NCI-H1417 treated with DMSO at 0.1 percent for 48 hours (cell line): ENCODE data around the gene RNF112.
"Not testable (repeated sequence)": the region's sequence is repeated elsewhere in the genome, so short reads cannot be mapped to it uniquely, and the experiment has no call there.

ENCODE experiments used
- DNase-seq: peaks from one replicate; lab custom pipeline; 2025; lab: John Stamatoyannopoulos, UW

The RNF112 gene

GRCh38 chr17:19448341-19449268, 37.6 kb downstream of the RNF112 start:
- no peak for DNase-seq

GRCh38 chr17:19449656-19450055, 38.6 kb downstream of the RNF112 start:
- DNase-seq: no peak

GRCh38 chr17:19453296-19453695, 42.3 kb downstream of the RNF112 start:
- no peak for DNase-seq

GRCh38 chr17:19454074-19454473, 43.0 kb downstream of the RNF112 start:
- no peak for DNase-seq

GRCh38 chr17:19456016-19456927, 45.2 kb downstream of the RNF112 start:
- DNase-seq: no peak

GRCh38 chr17:19457046-19457445, 46.0 kb downstream of the RNF112 start:
- DNase-seq: no peak

GRCh38 chr17:19457830-19458271, 46.8 kb downstream of the RNF112 start:
- no peak for DNase-seq

- not testable (repeated sequence) for DNase-seq
Measured at GRCh38 chr17:19458481-19458880, 47.4 kb downstream of the RNF112 start.

GRCh38 chr17:19459018-19459655, 48.1 kb downstream of the RNF112 start:
- not testable (repeated sequence) for DNase-seq

GRCh38 chr17:19460700-19461099, 49.7 kb downstream of the RNF112 start:
- no peak for DNase-seq

GRCh38 chr17:19461116-19461515, 50.1 kb downstream of the RNF112 start:
- no peak for DNase-seq

- no peak for DNase-seq
Measured at GRCh38 chr17:19461681-19462080, 50.6 kb downstream of the RNF112 start.

GRCh38 chr17:19462456-19463035, 51.5 kb downstream of the RNF112 start:
- not testable (repeated sequence) for DNase-seq

- DNase-seq: no peak
Measured at GRCh38 chr17:19464031-19465026, 53.3 kb downstream of the RNF112 start.
